Large intestine (tissue), 12 donors: ENCODE measurements around the gene DNAJC9. TPM values are rescaled to one million over a fixed set of nuclear protein-coding genes. Genes with fewer than 3 reads are reported as not detected.

Experiments
- DNase-seq, 2 donors: peaks; one replicate each; pipeline versions ENCODE4 v3.0.0 to v3.0.0-alpha.2; 2013
- H3K27ac ChIP-seq: one replicate; pipeline ENCODE4 v1.5.1; 2013; ENCODE audit warnings: low read length
- H3K27me3 ChIP-seq: 2 replicates; pipeline ENCODE4 v1.6.1; 2013; ENCODE audit warnings: low read length; ENCODE audit not compliant: control insufficient read depth, insufficient read depth
- H3K36me3 ChIP-seq: 2 replicates; pipeline ENCODE4 v1.6.1; 2013; ENCODE audit warnings: low read length; ENCODE audit not compliant: control insufficient read depth, insufficient read depth
- H3K4me1 ChIP-seq: one replicate; pipeline ENCODE4 v1.6.1; 2013; ENCODE audit warnings: low read length; ENCODE audit not compliant: control insufficient read depth, insufficient read depth
- H3K4me3 ChIP-seq: one replicate; pipeline ENCODE4 v1.5.1; 2013; ENCODE audit warnings: low read length
- H3K9me3 ChIP-seq: one replicate; pipeline ENCODE4 v1.6.1; 2013; ENCODE audit warnings: mild to moderate bottlenecking, low read depth, low read length, moderate library complexity; ENCODE audit not compliant: control insufficient read depth
- WGBS: methylation state at CpG from one replicate; pipeline ENCODE4 v1.1.5; 2013; ENCODE audit warnings: low lambda C conversion rate; ENCODE audit not compliant: insufficient coverage; 5-methylcytosine and 5-hydroxymethylcytosine counted together
- long read RNA-seq, 11 donors: transcript quantifications; one replicate each; lab custom pipeline, GENCODE V29; 2026
- polyA plus RNA-seq: library from polyadenylated mRNA; unstranded; fragments of 120-200 nt; gene quantifications from one replicate; pipeline ENCODE4 v1.2.1, GENCODE V29; 2013

The DNAJC9 gene
- polyA plus RNA-seq = 25.4 TPM
- long read RNA-seq, donor 1, transcript DNAJC9-201 (5 exons, 3,032 nt) = major isoform, 7 of 29 reads
- long read RNA-seq, donor 1, partial matches to known transcripts = 22 of 29 reads
- long read RNA-seq, donor 1, other reads (novel, unspliced or antisense) = 0 of 29 reads
- long read RNA-seq, donor 2, transcript DNAJC9-201 (5 exons, 3,032 nt) = major isoform, 17 of 17 reads
- long read RNA-seq, donor 2, partial matches to known transcripts = 0 of 17 reads
- long read RNA-seq, donor 2, other reads (novel, unspliced or antisense) = 0 of 17 reads
- long read RNA-seq, donor 3 = 0 reads
- long read RNA-seq, donor 4, partial matches to known transcripts = 0 of 2 reads
- long read RNA-seq, donor 4, other reads (novel, unspliced or antisense) = 0 of 2 reads
- long read RNA-seq, donor 5, transcript DNAJC9-201 (5 exons, 3,032 nt) = major isoform, 5 of 5 reads
- long read RNA-seq, donor 5, partial matches to known transcripts = 0 of 5 reads
- long read RNA-seq, donor 5, other reads (novel, unspliced or antisense) = 0 of 5 reads
- long read RNA-seq, donor 6, transcript DNAJC9-201 (5 exons, 3,032 nt) = major isoform, 18 of 69 reads
- long read RNA-seq, donor 6, partial matches to known transcripts = 51 of 69 reads
- long read RNA-seq, donor 6, other reads (novel, unspliced or antisense) = 0 of 69 reads
- long read RNA-seq, donor 7, transcript DNAJC9-201 (5 exons, 3,032 nt) = major isoform, 10 of 10 reads
- long read RNA-seq, donor 7, partial matches to known transcripts = 0 of 10 reads
- long read RNA-seq, donor 7, other reads (novel, unspliced or antisense) = 0 of 10 reads
- long read RNA-seq, donor 8, transcript DNAJC9-201 (5 exons, 3,032 nt) = major isoform, 19 of 81 reads
- long read RNA-seq, donor 8, partial matches to known transcripts = 62 of 81 reads
- long read RNA-seq, donor 8, other reads (novel, unspliced or antisense) = 0 of 81 reads
- long read RNA-seq, donor 9, transcript DNAJC9-201 (5 exons, 3,032 nt) = major isoform, 14 of 35 reads
- long read RNA-seq, donor 9, partial matches to known transcripts = 21 of 35 reads
- long read RNA-seq, donor 9, other reads (novel, unspliced or antisense) = 0 of 35 reads
- long read RNA-seq, donor 10, transcript DNAJC9-201 (5 exons, 3,032 nt) = major isoform, 14 of 14 reads
- long read RNA-seq, donor 10, partial matches to known transcripts = 0 of 14 reads
- long read RNA-seq, donor 10, other reads (novel, unspliced or antisense) = 0 of 14 reads
- long read RNA-seq, donor 11, transcript DNAJC9-201 (5 exons, 3,032 nt) = major isoform, 6 of 11 reads
- long read RNA-seq, donor 11, partial matches to known transcripts = 5 of 11 reads
- long read RNA-seq, donor 11, other reads (novel, unspliced or antisense) = 0 of 11 reads

GRCh38 chr10:73246646-73247508 lies at the start of gene DNAJC9:
DNAJC9 (minus strand) TSS chr10:73247255; CDS start chr10:73247189, 66 bp downstream.
- no peaks in the 10 kb centered on the region for H3K27me3 ChIP-seq
- peak within 1 kb of the TSS; percentile 92 for H3K4me3 ChIP-seq
- DNase-seq = peak; percentile 97
- H3K9me3 ChIP-seq = no peaks in the 10 kb centered on the region
- WGBS = 0% methylated on average over 2 of the region's 78 CpGs
- peaks cover 33% of the 10 kb centered on the region for H3K36me3 ChIP-seq
- peak within 1 kb of the TSS; percentile 95 for H3K27ac ChIP-seq
- peaks cover 8% of the 10 kb centered on the region for H3K4me1 ChIP-seq

GRCh38 chr10:73293461-73293860 lies 46.4 kb upstream of the DNAJC9 start:
- no peak for DNase-seq
- H3K27ac ChIP-seq = no peak overlapping the region
- no peaks in the 10 kb centered on the region for H3K36me3 ChIP-seq
- H3K4me1 ChIP-seq = peaks cover 4% of the 10 kb centered on the region
- WGBS = 73% methylated on average over 3 of the region's 3 CpGs
- H3K27me3 ChIP-seq = no peaks in the 10 kb centered on the region
- no peaks in the 10 kb centered on the region for H3K9me3 ChIP-seq
- no peak overlapping the region for H3K4me3 ChIP-seq

- Histone ChIP-seq H3K27ac (no peak overlapping the region), H3K27me3 (no peaks in the 10 kb centered on the region), H3K4me3 (no peak overlapping the region), H3K9me3 (no peaks in the 10 kb centered on the region), H3K4me1 (no peaks in the 10 kb centered on the region), H3K36me3 (no peaks in the 10 kb centered on the region)
- DNase-seq = no peak
- no CpG with 5 or more reads among the region's 1 CpG for WGBS
Observed at GRCh38 chr10:73289958-73290357, 42.9 kb upstream of the DNAJC9 start.

- no peaks in the 10 kb centered on the region for H3K4me1 ChIP-seq
- WGBS = 100% methylated on average over 1 of the region's 1 CpG
- H3K27me3 ChIP-seq = no peaks in the 10 kb centered on the region
- H3K4me3 ChIP-seq = no peak overlapping the region
- no peaks in the 10 kb centered on the region for H3K36me3 ChIP-seq
- H3K27ac ChIP-seq = no peak overlapping the region
- no peak for DNase-seq
- H3K9me3 ChIP-seq = no peaks in the 10 kb centered on the region
Observed at GRCh38 chr10:73287441-73287840, 40.4 kb upstream of the DNAJC9 start.

GRCh38 chr10:73281097-73281496 lies 34.0 kb upstream of the DNAJC9 start:
- DNase-seq = no peak
- H3K27ac ChIP-seq = no peak overlapping the region
- no peaks in the 10 kb centered on the region for H3K4me1 ChIP-seq
- no peaks in the 10 kb centered on the region for H3K36me3 ChIP-seq
- no CpG with 5 or more reads among the region's 3 CpGs for WGBS
- H3K27me3 ChIP-seq = no peaks in the 10 kb centered on the region
- H3K9me3 ChIP-seq = no peaks in the 10 kb centered on the region
- H3K4me3 ChIP-seq = no peak overlapping the region

- 100% methylated on average over 2 of the region's 2 CpGs for WGBS
- DNase-seq = no peak
- Histone ChIP-seq H3K36me3 (no peaks in the 10 kb centered on the region), H3K27ac (no peak overlapping the region), H3K9me3 (no peaks in the 10 kb centered on the region), H3K4me1 (no peaks in the 10 kb centered on the region), H3K4me3 (no peak overlapping the region), H3K27me3 (no peaks in the 10 kb centered on the region)
Observed at GRCh38 chr10:73264423-73264822, 17.4 kb upstream of the DNAJC9 start.

GRCh38 chr10:73263693-73264347 lies 16.8 kb upstream of the DNAJC9 start:
- Histone ChIP-seq H3K36me3 (no peaks in the 10 kb centered on the region), H3K9me3 (peaks cover 3% of the 10 kb centered on the region), H3K27ac (no peak overlapping the region), H3K4me3 (no peak overlapping the region), H3K4me1 (no peaks in the 10 kb centered on the region), H3K27me3 (no peaks in the 10 kb centered on the region)
- DNase-seq = no peak
- WGBS = no CpG with 5 or more reads among the region's 1 CpG

- 44% methylated on average over 2 of the region's 5 CpGs for WGBS
- Histone ChIP-seq H3K9me3 (peaks cover 3% of the 10 kb centered on the region), H3K4me3 (no peak overlapping the region), H3K36me3 (no peaks in the 10 kb centered on the region), H3K27me3 (no peaks in the 10 kb centered on the region), H3K27ac (no peak overlapping the region), H3K4me1 (no peaks in the 10 kb centered on the region)
- DNase-seq = no peak
Observed at GRCh38 chr10:73262880-73263555, 16.0 kb upstream of the DNAJC9 start.
